ENCODE measurements around the gene GBE1.
"Not testable (repeated sequence)": the region's sequence is repeated elsewhere in the genome, so short reads cannot be mapped to it uniquely, and the experiment has no call there.

Gene GBE1

DNA sequence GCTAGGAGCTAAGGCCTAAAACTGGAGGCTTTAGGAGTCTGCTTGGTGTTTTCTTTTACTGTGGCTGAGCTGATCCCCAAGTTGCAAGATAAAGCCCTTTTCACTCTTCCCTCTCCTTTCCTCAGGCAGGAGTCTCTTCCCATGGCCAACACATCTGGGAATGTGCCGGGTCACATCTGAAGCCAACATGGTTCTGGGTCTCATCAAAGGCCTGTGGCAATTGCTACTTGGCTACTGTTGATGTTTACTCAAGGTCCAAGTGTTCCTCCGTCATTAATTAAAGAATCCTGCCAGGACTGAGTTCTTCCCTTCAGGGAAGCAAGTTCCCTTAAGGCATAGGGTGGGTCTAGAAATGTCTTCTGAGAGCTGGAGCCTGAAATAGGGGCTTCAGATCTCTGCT lies 230.2 kb downstream of the GBE1 start:
- no peak for DNase-seq (ENCODE audit: low read depth in 3 of 3)

GRCh38 chr3:81530180-81530939 lies 231.1 kb downstream of the GBE1 start:
- DNase-seq (ENCODE audit: low read depth in 3 of 3) = no peak

GRCh38 chr3:81521855-81522254 lies 239.6 kb downstream of the GBE1 start:
- DNase-seq (ENCODE audit: low read depth in 3 of 3) = no peak

- no peak for DNase-seq (ENCODE audit: low read depth in 3 of 3)
Observed at GRCh38 chr3:81518945-81519344, 242.5 kb downstream of the GBE1 start.

GRCh38 chr3:81516042-81516441 lies 245.4 kb downstream of the GBE1 start:
- no peak for DNase-seq (ENCODE audit: low read depth in 3 of 3)

- DNase-seq (ENCODE audit: low read depth in 3 of 3) = no peak
Observed at GRCh38 chr3:81513591-81513990, 247.9 kb downstream of the GBE1 start.

- no peak for DNase-seq (ENCODE audit: low read depth in 3 of 3)
Observed at GRCh38 chr3:81503026-81503425, 258.4 kb downstream of the GBE1 start.

DNA sequence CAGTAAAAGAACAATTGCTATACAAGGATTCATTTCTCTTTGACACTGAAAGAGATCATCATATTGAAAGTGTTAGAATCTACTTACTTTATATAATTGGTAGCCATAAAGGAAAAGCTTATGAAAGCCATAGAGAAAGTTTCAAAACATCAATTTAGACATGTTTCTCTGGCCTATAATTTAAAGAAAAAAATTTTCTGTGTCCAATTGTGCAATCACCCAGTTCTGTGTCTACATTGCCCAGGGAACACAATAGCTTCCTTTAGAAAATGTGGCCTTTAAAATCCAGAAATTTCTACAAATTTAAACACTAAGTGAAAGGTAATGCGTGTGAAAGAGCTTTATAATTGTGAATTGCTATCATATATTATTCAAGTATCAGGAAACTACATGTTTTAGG lies 259.2 kb downstream of the GBE1 start:
- no peak for DNase-seq (ENCODE audit: low read depth in 3 of 3)

DNA sequence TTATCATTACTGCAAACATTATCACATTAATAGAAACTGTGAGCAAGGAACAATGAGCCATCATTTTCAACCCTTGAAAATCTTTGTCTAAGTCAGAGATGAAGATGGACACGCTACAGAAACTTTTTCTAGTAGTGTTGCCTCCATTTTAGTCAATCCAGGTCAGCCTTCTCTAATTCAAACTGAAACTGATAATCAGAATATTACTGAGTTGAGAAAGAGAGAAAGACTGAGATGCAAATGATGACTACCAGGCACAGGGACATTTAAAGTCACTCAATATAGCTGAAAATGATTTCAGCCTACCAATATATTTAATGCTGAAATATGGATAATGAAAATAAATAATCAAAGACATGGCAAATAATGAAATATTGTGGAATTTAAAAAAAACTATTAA lies 261.4 kb downstream of the GBE1 start:
- no peak for DNase-seq (ENCODE audit: low read depth in 3 of 3)

DNA sequence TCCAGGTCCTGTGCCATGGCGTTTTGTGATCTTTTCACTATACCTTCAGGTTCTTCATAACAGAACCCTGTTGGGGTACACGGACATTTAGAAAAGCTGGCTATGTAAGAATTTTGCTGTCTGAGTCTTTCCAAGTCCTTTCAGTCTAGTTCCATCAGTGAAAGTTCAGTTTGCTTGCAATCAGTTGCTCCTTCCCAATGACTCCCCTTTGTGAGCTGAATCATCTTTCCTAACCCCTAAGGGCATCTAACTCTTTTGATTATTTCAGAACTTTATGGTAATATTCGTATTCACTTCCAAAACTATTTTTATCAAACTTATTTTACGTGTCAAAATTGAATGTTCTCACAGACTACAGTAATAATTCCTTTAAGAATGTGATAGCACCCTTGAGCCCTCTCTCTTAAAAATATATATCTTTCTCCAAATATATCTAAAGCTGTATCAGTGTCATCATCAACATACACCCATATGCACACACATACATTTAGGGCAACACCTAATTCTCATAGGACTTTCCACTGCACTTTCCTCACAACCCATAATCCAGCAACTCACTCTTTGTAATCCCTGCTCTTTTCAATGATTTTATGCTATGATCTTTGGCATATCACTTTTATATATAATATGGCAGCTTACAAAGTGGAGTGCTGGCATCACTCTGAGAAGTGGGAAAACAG lies 263.7 kb downstream of the GBE1 start:
- no peak for DNase-seq (ENCODE audit: low read depth in 3 of 3)

GRCh38 chr3:81496407-81497104 lies 264.9 kb downstream of the GBE1 start:
- DNase-seq (ENCODE audit: low read depth in 3 of 3) = no peak

DNA sequence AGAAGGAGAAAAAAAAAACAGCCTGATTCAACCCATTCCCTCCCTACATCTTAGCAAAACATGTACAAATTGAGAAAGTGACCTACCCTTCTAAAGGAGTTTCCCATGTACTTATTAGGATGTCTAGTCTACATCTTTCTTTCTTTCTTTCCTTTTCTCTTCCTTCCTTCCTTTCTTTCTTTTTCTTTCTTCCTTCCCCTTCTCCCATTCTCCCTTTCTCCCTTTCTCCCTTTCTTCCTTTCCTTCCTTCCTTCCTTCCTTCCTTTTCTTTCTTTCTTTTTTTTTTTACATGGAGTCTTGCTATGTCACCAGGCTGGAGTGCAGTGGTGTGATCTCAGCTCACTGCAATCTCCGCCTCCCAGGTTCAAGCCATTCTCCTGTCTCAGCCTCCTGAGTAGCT lies 269.0 kb downstream of the GBE1 start:
- DNase-seq (ENCODE audit: low read depth in 3 of 3) = not testable (repeated sequence)

- no peak for DNase-seq (ENCODE audit: low read depth in 3 of 3)
Observed at GRCh38 chr3:81492040-81492439, 269.4 kb downstream of the GBE1 start.

DNA sequence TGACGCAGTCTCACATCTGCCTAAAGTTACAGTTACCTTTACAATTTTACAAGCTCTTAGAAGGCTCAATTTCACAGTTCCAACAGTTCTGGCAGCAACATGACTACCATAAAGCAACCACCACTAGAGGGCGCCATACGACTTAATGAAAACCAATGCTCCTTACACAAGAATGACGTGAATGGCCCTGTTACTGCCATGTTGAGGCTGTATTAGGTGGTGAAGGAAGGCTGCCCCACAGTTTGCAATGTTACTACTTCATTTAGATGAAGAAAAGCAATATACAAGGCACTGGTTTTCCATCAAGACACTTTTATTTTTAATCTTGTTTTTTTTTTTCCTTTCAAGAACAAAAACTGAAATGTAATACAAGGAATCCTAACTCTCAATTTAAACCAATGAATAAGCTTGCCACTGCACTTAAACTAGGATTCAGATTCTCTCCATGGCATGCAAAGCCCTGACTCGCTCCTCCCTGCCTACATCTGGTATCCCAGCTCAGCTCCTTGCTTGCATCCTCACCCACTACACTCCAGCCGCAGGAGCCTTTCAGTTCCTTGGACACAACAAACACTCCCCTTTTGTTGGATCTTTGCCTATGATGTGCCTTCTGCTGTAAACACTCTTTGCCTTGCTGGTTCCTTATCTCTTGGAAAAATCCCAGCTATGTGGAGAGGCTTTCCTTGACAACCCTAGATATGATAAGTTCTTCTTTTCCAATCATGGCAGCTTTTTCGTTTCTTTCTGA lies 270.7 kb downstream of the GBE1 start:
- DNase-seq (ENCODE audit: low read depth in 3 of 3) = peak; percentile 20 to 51 (median 44)

DNA sequence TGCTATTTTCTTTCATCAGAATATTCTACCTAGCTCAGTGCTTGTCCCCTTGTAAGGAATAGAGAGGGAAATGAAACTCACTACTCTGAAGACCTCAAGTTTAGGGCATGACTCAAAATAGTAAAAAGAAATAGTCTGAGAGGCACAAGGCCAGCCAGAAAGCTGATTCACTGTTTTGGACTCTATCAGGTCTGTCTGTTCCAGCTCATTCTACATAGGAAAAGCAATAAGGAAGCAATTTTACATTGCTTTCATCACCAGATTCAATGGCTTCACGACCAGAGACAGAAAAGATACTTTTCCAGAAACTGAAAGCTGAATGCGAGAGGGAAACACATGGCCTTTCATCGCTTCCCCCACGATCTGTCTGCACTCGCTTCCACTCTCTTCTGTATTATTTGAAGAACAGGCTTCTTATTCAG lies 276.0 kb downstream of the GBE1 start:
- no peak for DNase-seq (ENCODE audit: low read depth in 3 of 3)

GRCh38 chr3:81484520-81484919 lies 276.9 kb downstream of the GBE1 start:
- no peak for DNase-seq (ENCODE audit: low read depth in 3 of 3)

- no peak for DNase-seq (ENCODE audit: low read depth in 3 of 3)
Observed at GRCh38 chr3:81483046-81483445, 278.4 kb downstream of the GBE1 start.

DNA sequence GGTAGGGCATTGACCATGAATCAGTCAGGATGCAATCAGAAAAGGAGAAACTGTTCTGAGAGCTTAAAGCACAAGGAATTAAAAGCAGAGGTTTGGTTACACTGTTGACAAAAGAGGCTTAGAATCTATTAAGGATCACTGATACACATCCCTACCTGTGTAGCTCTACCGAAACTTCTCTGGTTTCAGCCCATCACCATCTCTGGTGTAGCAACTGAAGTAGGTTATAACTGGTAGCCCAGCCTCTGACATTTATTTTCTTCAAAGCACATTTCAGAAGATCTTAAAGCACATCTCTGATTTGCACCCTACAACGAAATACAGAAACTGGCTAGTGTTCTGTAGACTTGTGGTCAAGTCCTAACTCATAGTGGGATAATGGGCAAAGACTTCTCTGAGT lies 283.7 kb downstream of the GBE1 start:
- DNase-seq (ENCODE audit: low read depth in 3 of 3) = no peak

GRCh38 chr3:81476692-81477091 lies 284.8 kb downstream of the GBE1 start:
- DNase-seq (ENCODE audit: low read depth in 3 of 3) = no peak

- DNase-seq (ENCODE audit: low read depth in 3 of 3) = no peak
Observed at GRCh38 chr3:81472600-81473362, 288.7 kb downstream of the GBE1 start.

DNA sequence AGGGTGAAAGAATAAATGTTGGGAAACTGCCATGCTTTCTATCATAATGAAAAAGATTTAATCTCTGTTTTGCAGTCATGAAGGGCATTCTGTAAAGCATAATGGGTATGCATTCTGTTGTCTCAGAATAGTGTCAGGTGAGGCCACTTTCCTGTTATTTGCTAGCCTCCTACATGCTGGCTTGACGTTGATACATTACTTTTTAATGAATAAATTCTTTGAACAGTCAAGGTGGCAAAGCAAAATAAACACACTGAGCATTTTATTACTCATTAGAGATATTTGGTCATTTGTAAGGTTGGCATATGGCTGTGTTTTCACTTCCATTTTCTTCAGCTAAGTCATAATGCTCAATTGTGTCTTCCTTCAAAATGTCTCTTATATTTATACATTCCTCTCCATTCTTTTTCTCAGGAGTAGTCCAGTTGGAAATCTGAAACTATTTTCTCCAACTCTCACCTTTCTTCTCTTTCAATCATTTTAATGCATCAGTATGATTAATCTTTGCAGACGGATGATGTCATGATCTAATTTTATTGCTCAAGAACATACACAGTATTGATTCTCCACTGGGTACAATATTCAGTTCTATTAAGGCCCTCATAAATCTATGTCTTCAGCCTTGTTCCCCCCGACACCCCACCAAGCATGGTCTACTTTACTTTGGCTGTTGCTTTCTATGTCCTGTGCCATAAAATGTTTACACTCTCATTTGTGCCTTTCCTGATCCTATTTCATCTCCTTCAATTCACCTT lies 290.7 kb downstream of the GBE1 start:
- no peak for DNase-seq (ENCODE audit: low read depth in 3 of 3)

All from stimulated activated CD4-positive, alpha-beta T cell treated with anti-CD3 and anti-CD28 coated beads, TNF-alpha, amount 100 ng/mL, for 4 hours (primary cell).